IMR-90 (cell line): ENCODE measurements around the gene MICU1. TPM values are rescaled to one million over a fixed set of nuclear protein-coding genes. Genes with fewer than 3 reads are reported as not detected.

Experiments used
- ATAC-seq: fragments of 200-7000 bp; cut with Tn5 transposase; 2 replicates; pipeline ENCODE4 v1.9.1; 2020; ENCODE audit warnings: low read depth, mild to moderate bottlenecking, moderate library complexity
- BruUV-seq: library from RNA; stranded (reverse); fragments of 400-500 nt; replicated peaks from 2 replicates; lab custom pipeline; 2021; lab: Mats Ljungman, UMichigan
- CTCF ChIA-PET: fragments of 300-600 bp; formaldehyde crosslinking; extraction: SDS; loops from one replicate; lab custom pipeline; 2021; ENCODE audit warnings: antibody characterized with exemption; lab: Yijun Ruan, JAX
- POLR2A ChIA-PET: fragments of 300-600 bp; sonication (Branson Sonifier 250); formaldehyde crosslinking; loops from one replicate; lab custom pipeline; 2022; ENCODE audit warnings: antibody characterized with exemption; ENCODE audit not compliant: unreplicated experiment; lab: Charles Lee
- DNase-seq: peaks from one replicate; pipeline ENCODE4 v3.0.0; 2013
- H2AFZ ChIP-seq: replicated peaks from 2 replicates; pipeline ENCODE3; 2013; ENCODE audit warnings: low read length, mild to moderate bottlenecking; ENCODE audit not compliant: poor library complexity
- H2AK5ac ChIP-seq: 2 replicates; pipeline ENCODE4 v1.6.1; 2013; ENCODE audit warnings: low read depth, low read length, inconsistent platforms
- H2AK9ac ChIP-seq: replicated peaks from 2 replicates; pipeline ENCODE3; 2013; ENCODE audit warnings: mild to moderate bottlenecking, low read depth, low read length, moderate library complexity; ENCODE audit not compliant: poor library complexity
- H2BK120ac ChIP-seq: 2 replicates; pipeline ENCODE4 v1.6.1; 2013; ENCODE audit warnings: low read depth, low read length, inconsistent platforms
- H2BK15ac ChIP-seq: 3 replicates; pipeline ENCODE4 v1.6.1; 2013; ENCODE audit warnings: low read depth, low read length, inconsistent platforms
- H2BK20ac ChIP-seq: 2 replicates; pipeline ENCODE4 v1.6.1; 2013; ENCODE audit warnings: low read depth, mild to moderate bottlenecking, inconsistent platforms, low read length, moderate library complexity
- H2BK5ac ChIP-seq: 2 replicates; pipeline ENCODE4 v1.6.1; 2013; ENCODE audit warnings: mild to moderate bottlenecking, low read depth, low read length, inconsistent platforms; ENCODE audit not compliant: poor library complexity, severe bottlenecking
- H3K14ac ChIP-seq: replicated peaks from 2 replicates; pipeline ENCODE4 v1.6.1; 2013; ENCODE audit warnings: low read depth, low read length, inconsistent platforms
- H3K18ac ChIP-seq: 2 replicates; pipeline ENCODE4 v1.6.1; 2013; ENCODE audit warnings: low read depth, low read length, control low read depth
- H3K23ac ChIP-seq: 2 replicates; pipeline ENCODE4 v1.6.1; 2013; ENCODE audit warnings: low read depth, low read length, inconsistent platforms
- H3K27ac ChIP-seq: 2 replicates; pipeline ENCODE4 v1.5.1; 2013; ENCODE audit warnings: mild to moderate bottlenecking, control low read depth, low read length; ENCODE audit not compliant: insufficient read depth
- H3K27me3 ChIP-seq: 2 replicates; pipeline ENCODE4 v1.6.1; 2013; ENCODE audit warnings: low read length; ENCODE audit not compliant: control insufficient read depth, insufficient read depth
- H3K36me3 ChIP-seq: 2 replicates; pipeline ENCODE4 v1.6.1; 2013; ENCODE audit warnings: low read length, mixed read lengths; ENCODE audit not compliant: control insufficient read depth, insufficient read depth
- H3K4ac ChIP-seq: 2 replicates; pipeline ENCODE4 v1.6.1; 2013; ENCODE audit warnings: low read depth, low read length, inconsistent platforms
- H3K4me1 ChIP-seq: 2 replicates; pipeline ENCODE4 v1.6.1; 2013; ENCODE audit warnings: low read length, mixed read lengths; ENCODE audit not compliant: control insufficient read depth, insufficient read depth
- H3K4me2 ChIP-seq: 2 replicates; pipeline ENCODE4 v1.6.1; 2013; ENCODE audit warnings: low read depth, mild to moderate bottlenecking, control low read depth, low read length, moderate library complexity
- H3K4me3 ChIP-seq: 2 replicates; pipeline ENCODE4 v1.5.1; 2013; ENCODE audit warnings: low read depth, mild to moderate bottlenecking, control low read depth, low read length, moderate library complexity; ENCODE audit not compliant: insufficient read depth
- H3K56ac ChIP-seq: 2 replicates; pipeline ENCODE4 v1.6.1; 2013; ENCODE audit warnings: low read length, inconsistent platforms; ENCODE audit not compliant: insufficient read depth; ENCODE audit errors: extremely low read depth
- H3K79me1 ChIP-seq, 2 experiments: 2 replicates each; pipeline ENCODE4 v1.6.1; 2013; ENCODE audit warnings: low read length in 2 of 2, inconsistent platforms in 1 of 2, low read depth in 1 of 2
- H3K9ac ChIP-seq: 2 replicates; pipeline ENCODE4 v1.6.1; 2013; ENCODE audit warnings: low read depth, low read length, control low read depth
- H3K9me1 ChIP-seq: 2 replicates; pipeline ENCODE4 v1.6.1; 2013; ENCODE audit warnings: low read length, inconsistent platforms; ENCODE audit not compliant: insufficient read depth
- H3K9me3 ChIP-seq: 2 replicates; pipeline ENCODE4 v1.6.1; 2013; ENCODE audit warnings: low read length; ENCODE audit not compliant: control insufficient read depth, insufficient read depth
- H4K20me1 ChIP-seq: 2 replicates; pipeline ENCODE4 v1.6.1; 2013; ENCODE audit warnings: low read length, inconsistent platforms; ENCODE audit not compliant: insufficient read depth
- H4K5ac ChIP-seq: 2 replicates; pipeline ENCODE4 v1.6.1; 2013; ENCODE audit warnings: mild to moderate bottlenecking, low read depth, low read length, control low read depth
- H4K8ac ChIP-seq, 2 experiments: 2 replicates each; pipeline ENCODE4 v1.6.1; 2013; ENCODE audit warnings: low read depth in 2 of 2, low read length in 2 of 2, control low read depth in 1 of 2, inconsistent platforms in 1 of 2
- H4K91ac ChIP-seq: 2 replicates; pipeline ENCODE4 v1.6.1; 2013; ENCODE audit warnings: low read depth, low read length, inconsistent platforms; ENCODE audit not compliant: insufficient read depth
- CHD1 ChIP-seq: IDR thresholded peaks from 2 replicates; pipeline ENCODE4 v1.6.1; 2012; ENCODE audit warnings: low read depth, low read length, improper control_type of control experiment
- FOS ChIP-seq: fragments of 150-350 bp; IDR thresholded peaks from 2 replicates; pipeline ENCODE4 v1.6.1; 2016; ENCODE audit warnings: low read depth, low read length
- MAZ ChIP-seq: IDR thresholded peaks from 2 replicates; pipeline ENCODE4 v1.6.1; 2012; ENCODE audit warnings: low read depth, mild to moderate bottlenecking, low read length, improper control_type of control experiment, moderate library complexity, borderline replicate concordance
- MXI1 ChIP-seq: IDR thresholded peaks from 2 replicates; pipeline ENCODE4 v1.6.1; 2012; ENCODE audit warnings: low read depth, mild to moderate bottlenecking, low read length, moderate library complexity, borderline replicate concordance
- NFE2L2 ChIP-seq: fragments of 150-350 bp; IDR thresholded peaks from 2 replicates; pipeline ENCODE4 v1.6.1; 2016; ENCODE audit warnings: low read depth, mild to moderate bottlenecking, low read length
- RAD21 ChIP-seq: IDR thresholded peaks from 2 replicates; pipeline ENCODE4 v1.6.1; 2012; ENCODE audit warnings: low read length, improper control_type of control experiment
- WGBS, 2 experiments: methylation state at CpG; one replicate each; pipeline versions ENCODE4 v1.1.5 to v1.1.7; 2013; ENCODE audit warnings: missing lambda C conversion rate in 2 of 2; ENCODE audit not compliant: insufficient read length in 1 of 2; ENCODE audit errors: extremely low coverage in 2 of 2; 5-methylcytosine and 5-hydroxymethylcytosine counted together
- dilution Hi-C: fragments of 300-500 bp; cut with HindIII; formaldehyde crosslinking; loops from one replicate; pipeline ENCODE4 v1.14.3; 2018; ENCODE audit warnings: low sequenced_read_pairs; ENCODE audit not compliant: unreplicated experiment
- in situ Hi-C: fragments of 300-500 bp; cut with MboI; formaldehyde crosslinking; loops from 3 replicates; pipeline ENCODE4 v1.14.3; 2019; ENCODE audit warnings: low sequenced_read_pairs, inconsistent platforms, mixed read lengths
- intact Hi-C: fragments of 100-400 bp; cut with micrococcal nuclease; formaldehyde crosslinking; loops from 2 replicates; pipeline ENCODE4 v1.10.0; 2022
- polyA plus RNA-seq, 3 experiments: library from polyadenylated mRNA; depleted of rRNA; stranded (reverse); fragments of >200 nt; gene quantifications; 2 replicates each; pipeline ENCODE4 v1.2.3, GENCODE V29; 2012; ENCODE audit warnings: low replicate concordance in 1 of 3
- total RNA-seq: library from RNA; depleted of rRNA; stranded (reverse); fragments of >200 nt; gene quantifications from 2 replicates; pipeline ENCODE4 v1.2.3, GENCODE V29; 2012
- TF ChIP-seq, protein P1 (sequence below): conservative IDR thresholded peaks from 2 replicates; pipeline ENCODE4 v1.5.1; 2012; ENCODE audit warnings: mild to moderate bottlenecking, low read depth, low read length, improper control_type of control experiment

MICU1 gene
- total and polyA plus RNA-seq, 2 of the 4 experiments (the other 2 are of a cell fraction): 43.6 to 44.7 TPM

DNA sequence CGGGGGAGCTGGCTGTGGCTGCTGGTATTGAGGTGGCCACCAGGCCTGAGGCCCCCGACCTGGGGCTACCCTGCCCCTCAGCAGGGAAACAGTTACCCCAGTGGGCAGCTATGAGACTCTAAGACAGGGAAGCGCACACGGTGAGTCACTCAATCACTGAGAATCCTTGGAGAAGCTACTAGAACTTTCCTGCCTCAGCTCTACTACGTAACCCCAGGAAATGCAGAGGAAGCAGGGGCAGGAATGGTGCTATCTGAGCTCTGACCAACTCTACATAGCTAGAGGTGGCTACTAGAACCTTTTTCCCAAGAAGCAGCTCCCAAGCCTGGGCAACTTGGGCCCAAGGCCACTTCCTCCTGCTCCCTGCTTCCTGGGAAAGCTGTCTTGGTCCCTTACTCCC is 283.0 kb downstream of the MICU1 start:
- no peak overlapping the region for H3K23ac ChIP-seq
- no peaks in the 10 kb centered on the region; the same call in 1 of the 2 replicates for H3K9me1 ChIP-seq
- H3K9ac ChIP-seq: no peak overlapping the region
- intact Hi-C loops (no loop called here), dilution Hi-C loops (no loop called here), in situ Hi-C loops (no loop called here)
- H3K18ac ChIP-seq: no peak overlapping the region
- H4K91ac ChIP-seq: no peak overlapping the region
- no peaks in the 10 kb centered on the region for H3K4me1 ChIP-seq
- TF ChIP-seq, protein P1, sequence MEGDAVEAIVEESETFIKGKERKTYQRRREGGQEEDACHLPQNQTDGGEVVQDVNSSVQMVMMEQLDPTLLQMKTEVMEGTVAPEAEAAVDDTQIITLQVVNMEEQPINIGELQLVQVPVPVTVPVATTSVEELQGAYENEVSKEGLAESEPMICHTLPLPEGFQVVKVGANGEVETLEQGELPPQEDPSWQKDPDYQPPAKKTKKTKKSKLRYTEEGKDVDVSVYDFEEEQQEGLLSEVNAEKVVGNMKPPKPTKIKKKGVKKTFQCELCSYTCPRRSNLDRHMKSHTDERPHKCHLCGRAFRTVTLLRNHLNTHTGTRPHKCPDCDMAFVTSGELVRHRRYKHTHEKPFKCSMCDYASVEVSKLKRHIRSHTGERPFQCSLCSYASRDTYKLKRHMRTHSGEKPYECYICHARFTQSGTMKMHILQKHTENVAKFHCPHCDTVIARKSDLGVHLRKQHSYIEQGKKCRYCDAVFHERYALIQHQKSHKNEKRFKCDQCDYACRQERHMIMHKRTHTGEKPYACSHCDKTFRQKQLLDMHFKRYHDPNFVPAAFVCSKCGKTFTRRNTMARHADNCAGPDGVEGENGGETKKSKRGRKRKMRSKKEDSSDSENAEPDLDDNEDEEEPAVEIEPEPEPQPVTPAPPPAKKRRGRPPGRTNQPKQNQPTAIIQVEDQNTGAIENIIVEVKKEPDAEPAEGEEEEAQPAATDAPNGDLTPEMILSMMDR: no peak
- TF ChIP-seq MXI1 (no peak), MAZ (no peak), CHD1 (no peak), RAD21 (no peak), FOS (no peak), NFE2L2 (no peak)
- DNase-seq: no peak
- H2BK5ac ChIP-seq: no peak overlapping the region
- H3K27me3 ChIP-seq: no peaks in the 10 kb centered on the region
- H2AK9ac ChIP-seq: no peak overlapping the region
- no peak overlapping the region for H2AK5ac ChIP-seq
- no peak overlapping the region for H3K4ac ChIP-seq
- no peak overlapping the region for H3K14ac ChIP-seq
- no peak overlapping the region for H3K56ac ChIP-seq
- no peak overlapping the region for H4K5ac ChIP-seq
- no peak overlapping the region for H3K4me3 ChIP-seq
- no CpG with 5 or more reads among the region's 5 CpGs for WGBS, 2 experiments
- H2BK20ac ChIP-seq: no peak overlapping the region
- H2BK120ac ChIP-seq: no peak overlapping the region
- no peaks in the 10 kb centered on the region for H3K9me3 ChIP-seq
- no peak for ATAC-seq
- ChIA-PET POLR2A (no interaction called here), CTCF (no interaction called here)
- H4K20me1 ChIP-seq: peaks cover 7% of the 10 kb centered on the region; the same call in 1 of the 2 replicates
- H3K79me1 ChIP-seq: peaks cover 6 to 27% of the 10 kb centered on the region in 2 experiments; a peak in 1 of 4 replicates
- H3K4me2 ChIP-seq: no peak overlapping the region
- H2BK15ac ChIP-seq: no peak overlapping the region
- peaks cover 46% of the 10 kb centered on the region for H3K36me3 ChIP-seq
- no peak overlapping the region for H3K27ac ChIP-seq
- no peak overlapping the region for H4K8ac ChIP-seq
- H2AFZ ChIP-seq: no peak overlapping the region
- no TSS peak for BruUV-seq
